ENCODE measurements around the gene GIMAP8. TPM values are rescaled to one million over a fixed set of nuclear protein-coding genes. Genes with fewer than 3 reads are reported as not detected.

Gene GIMAP8
- total RNA-seq = 2.8 TPM

DNA sequence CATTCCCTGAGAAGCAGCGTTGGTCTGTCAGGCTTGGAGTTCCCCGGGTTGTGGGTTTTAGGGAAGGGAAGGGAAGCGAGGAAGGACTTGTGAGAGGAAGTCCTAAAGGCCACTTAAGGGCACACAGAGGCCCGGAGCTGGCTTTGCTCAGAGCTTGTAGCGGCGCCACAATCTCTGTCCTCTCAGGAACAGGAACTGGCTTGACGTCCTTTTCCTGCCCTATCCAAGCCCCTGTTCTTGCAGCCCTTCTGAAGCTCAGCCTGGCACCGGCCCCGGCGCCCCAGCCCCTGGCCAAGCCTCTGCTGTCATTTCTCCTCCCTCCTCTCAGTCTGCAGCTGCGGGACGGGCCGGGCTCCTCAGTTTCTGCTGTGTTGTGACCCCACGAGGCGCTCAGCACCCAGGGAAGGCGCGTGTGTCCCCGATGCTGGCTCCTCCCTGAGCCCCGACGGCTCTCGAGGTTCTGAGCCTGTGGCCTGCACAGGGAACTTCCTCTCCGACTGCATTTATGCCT lies at the start of gene GIMAP8:
TSS of gene GIMAP8 (plus strand) at position 140 of the 511 bp plus-strand sequence. CDS start 16,069 bp downstream, outside the sequence.
- no peak for DNase-seq

DNA sequence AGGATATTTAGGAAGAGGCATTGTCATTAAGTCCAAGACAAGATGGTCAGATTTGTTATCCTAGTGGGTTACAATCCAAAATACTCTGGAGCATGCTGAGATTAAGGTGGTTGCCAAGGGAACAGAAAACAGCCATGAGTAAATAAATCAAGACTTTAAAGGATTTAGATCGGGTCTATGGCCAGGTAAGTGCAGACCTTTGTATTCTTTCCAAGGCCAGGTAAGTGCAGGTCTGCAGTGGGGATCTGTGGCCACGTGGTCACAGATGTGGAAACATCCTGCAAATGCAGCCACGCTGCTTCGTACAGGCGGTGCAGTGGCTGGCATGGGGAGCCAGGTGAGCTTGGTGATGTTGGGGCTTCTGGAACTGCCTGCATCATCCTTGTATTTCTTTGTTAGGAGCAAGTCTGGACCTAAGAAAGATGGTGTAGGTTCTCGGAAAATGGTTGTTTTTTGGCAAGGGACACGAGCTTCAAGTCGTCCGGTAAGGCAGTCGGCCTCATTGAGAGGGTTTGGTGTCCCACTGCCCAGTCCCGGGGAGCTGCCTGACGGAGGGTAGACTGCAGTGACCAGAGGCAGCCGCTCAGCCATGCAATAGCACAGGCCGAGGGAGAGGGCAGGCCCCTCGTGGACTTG lies 49.5 kb upstream of the GIMAP8 start:
- DNase-seq = no peak

DNA sequence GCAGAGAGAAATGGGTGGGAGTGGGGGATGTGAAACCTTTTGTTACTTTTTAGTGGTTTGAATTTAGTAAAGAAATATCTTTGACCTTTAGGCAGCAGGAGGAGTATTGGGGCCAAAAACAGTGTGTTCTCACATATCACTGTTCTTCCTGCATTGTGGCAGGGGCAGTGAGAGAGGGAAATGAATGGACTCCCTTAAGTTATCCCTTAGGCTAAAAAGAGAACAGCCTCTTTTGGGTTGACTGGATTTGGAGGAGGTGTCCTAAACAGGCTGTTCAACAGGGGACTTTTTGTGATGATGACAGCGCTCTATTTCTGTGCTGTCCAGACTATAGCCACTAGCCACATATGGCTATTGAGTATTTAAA lies 49.0 kb upstream of the GIMAP8 start:
- no peak for DNase-seq

DNA sequence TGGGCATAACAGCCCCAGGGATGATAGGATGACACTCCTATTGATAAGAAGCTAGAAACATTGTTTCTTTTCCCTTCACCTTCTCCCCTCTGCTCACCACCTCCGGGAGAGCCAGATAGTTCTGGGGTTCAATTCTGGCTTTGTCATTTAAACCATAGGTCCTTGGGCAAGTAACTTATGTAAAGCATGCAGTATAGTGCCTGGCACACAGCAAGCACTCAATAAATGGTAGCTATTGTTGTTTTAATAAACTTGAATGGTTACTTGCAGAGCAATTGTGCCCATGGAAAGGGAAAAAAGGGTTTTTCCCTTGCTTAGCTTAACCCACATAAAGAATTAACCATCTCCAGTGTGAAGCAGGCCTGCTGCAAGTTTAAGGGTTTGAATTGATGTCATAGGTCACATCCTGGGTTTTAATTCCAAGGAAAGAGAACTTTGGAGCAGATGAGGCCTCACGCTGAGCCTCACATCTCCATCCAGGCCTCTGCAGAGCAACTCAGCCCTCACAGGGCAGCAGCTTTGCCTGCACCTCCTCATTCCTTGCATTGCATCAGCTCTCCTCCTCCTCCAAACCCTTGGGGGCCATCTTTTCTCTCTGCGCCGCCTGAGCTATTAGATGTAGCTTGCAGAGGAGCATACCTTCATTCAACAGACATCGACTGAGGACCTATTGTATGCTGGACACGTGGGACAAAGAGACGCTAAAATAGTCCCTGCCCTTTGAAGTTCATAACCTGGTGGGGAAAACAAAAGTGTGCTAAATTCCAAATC lies 48.4 kb upstream of the GIMAP8 start:
- DNase-seq = no peak

DNA sequence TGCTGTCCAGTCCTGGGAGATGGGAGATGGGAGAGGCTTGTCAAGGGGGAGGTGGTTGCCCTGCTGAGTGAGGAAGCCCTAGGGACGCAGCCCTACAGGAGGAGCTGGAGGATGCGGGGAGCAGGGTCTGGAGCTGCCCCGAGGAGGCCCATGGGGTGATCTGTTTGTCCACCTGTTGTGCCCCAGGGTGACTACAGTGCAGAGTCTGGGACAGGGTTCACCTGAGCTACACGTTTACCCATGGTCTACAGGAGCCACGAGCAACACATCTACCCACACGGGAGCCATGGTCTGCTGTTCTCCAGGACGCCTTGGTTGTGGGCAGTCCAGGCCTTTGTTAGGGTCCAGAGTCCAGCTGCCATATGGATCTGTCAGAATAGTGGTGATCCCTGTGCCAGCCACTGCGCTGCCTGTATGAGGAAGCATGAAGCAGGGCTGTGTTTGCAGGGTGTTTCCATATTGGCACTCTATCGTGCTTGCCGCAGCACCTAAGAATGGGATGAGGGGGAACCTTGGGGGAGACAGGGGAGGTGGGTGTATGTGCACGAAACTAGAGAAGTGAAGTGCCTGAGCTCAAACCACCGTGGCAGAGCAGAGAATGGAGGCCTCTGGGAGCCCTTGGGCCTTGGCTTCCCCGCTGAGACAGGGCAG lies 47.6 kb upstream of the GIMAP8 start:
- DNase-seq = no peak

DNA sequence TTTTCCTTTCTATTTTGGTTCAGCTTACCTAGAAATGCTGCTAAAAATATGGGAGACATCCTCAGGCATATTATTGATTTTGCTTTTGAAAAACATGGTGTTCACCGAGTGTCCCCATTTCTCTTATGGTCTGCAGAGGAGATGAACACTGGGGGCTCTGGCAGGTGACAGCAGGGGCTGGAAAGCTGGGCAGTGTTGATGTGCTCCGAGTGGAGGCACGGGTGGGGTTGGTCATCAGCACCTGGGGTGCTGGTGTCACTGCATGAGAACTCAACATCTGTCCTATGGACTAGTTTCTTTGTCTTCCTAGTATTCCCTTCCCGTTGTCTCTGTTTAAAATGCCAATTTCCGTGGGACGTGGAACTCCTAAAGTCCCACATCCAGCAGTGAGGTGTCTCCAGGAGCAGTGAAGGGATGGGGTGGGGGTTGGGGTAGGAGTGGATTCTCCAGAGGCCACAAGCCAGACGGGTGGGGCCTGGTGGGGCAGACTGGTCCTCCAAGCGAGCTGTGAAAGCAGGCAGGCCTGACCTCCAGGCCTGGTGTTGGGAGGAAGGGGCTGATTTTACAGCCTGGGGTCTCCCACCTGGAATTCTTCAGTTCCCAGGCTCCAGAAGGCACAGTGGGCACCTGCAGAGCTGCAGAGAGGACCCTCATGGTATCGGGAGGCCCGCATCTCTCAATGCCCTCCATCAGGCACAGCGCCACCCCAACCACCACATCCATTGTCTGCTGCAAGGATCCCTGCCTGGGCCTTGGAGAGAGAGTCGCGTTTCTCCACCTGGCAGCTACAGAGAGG lies 46.9 kb upstream of the GIMAP8 start:
- DNase-seq = no peak

DNA sequence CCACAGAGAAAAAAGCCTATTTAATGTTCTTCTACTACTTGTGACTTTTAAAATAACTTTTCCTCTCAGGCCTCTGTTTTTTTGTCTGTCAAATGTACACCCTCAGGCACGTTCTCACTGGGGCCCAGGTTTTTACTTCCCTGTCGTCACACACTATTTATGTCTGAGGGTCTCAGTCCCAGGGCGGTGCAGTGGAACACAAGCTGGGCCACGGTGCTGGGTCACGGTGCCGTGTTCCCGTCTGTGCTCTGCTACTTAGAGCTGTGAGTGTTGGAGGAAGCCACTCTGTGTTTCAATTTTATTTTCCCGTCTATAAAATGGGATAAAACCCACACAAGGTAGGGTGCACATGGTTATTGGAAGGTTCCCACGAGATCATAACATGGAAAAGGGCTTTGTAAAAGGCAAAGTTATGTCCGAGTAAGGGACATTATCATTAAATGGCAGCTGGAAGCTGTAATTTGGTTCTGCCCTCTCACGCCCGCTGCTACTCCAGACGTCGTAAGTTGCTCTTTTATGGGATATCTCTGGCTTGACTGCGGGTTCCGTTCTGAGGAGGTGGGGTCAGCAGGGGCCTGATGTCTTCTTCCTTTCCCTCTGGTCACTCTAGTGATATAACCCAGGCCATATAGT lies 46.1 kb upstream of the GIMAP8 start:
- DNase-seq = no peak

DNA sequence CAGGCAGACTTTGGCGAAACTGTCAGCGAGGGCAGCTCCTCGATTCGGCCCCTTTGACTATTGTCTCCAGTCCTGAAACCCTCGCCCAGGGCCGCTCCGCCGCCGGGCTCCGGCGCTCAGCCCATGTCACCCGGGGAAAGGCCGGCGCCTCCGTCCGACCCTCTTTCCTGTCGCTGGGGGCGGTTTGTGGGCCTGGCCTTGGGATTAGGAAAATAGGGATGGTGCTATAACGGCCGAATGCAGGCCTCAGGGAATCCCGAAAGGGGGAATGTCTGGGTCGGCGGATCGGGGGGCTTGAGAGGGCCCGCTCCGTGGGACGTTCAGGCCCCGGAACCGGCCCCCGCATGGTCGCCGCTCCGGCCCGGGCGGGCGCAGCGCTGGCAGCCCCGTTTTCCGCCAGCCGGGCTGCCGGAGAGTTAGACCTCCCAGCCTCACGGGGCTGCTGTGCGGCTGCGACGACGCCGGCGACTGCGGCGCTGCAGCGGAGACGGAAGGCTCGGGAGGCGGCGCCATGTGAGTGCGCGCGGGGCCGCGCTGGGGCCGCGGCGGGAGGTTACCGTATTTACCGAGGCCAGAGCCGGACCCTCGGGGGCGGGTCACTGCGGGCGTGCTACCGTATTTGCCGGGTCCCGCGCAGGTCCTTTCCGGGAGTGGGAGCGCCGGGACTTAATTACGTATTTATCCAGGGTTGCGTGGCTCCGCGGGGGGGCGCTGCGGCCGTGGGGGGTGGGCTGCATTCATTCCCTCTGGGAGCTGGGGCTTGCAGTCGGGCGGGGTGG lies 45.4 kb upstream of the GIMAP8 start:
- peak; percentile 84 for DNase-seq

DNA sequence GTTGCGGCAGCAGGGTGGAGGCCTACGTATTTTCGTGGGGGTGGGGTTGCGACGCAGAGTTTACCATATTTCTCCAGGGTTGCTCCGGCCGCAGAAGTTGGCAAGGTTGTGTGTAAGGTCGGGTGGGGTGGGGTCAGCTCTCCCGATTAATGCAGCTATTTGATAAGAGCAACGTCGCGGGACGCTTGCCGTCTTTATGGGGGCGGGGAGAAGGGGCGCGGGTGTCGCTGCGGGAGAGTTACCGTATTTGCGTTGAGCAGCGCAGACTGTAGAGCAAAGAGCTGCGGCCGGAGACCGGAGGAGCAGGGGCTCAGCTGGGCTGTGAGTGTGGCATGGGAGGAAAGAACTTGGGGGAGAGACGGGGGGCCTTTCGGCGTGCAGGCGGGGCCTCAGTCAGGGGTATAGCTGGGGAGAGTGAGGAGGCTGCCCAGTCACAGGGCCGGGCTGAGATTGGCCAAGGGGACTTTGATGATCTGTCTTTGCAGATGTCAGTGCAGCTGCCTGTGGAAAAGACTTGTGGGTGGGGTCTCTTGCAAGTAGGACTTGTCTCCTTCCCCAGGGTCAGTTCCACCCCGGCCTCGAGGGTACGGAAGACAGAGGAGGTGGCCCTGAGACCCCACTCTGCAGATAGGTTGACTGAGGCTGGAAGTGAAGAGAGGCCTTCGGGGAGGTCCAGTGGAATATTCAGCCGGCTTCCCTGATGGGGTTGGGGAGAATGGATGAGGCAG lies 44.7 kb upstream of the GIMAP8 start:
- DNase-seq = peak; percentile 71

DNA sequence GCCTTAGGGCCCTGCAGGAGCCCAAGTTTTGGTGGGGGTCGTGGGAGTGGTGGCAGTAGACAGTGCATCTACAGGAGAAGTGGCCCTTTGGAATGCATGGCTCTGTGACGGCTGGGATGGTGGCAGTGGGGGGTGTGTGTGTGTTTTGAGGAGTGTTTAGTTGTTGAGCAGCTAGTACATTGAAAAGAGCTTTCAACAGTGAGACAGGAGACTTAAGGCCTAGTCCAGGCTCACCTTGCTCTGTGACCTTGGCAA lies 44.2 kb upstream of the GIMAP8 start:
- DNase-seq = no peak

DNA sequence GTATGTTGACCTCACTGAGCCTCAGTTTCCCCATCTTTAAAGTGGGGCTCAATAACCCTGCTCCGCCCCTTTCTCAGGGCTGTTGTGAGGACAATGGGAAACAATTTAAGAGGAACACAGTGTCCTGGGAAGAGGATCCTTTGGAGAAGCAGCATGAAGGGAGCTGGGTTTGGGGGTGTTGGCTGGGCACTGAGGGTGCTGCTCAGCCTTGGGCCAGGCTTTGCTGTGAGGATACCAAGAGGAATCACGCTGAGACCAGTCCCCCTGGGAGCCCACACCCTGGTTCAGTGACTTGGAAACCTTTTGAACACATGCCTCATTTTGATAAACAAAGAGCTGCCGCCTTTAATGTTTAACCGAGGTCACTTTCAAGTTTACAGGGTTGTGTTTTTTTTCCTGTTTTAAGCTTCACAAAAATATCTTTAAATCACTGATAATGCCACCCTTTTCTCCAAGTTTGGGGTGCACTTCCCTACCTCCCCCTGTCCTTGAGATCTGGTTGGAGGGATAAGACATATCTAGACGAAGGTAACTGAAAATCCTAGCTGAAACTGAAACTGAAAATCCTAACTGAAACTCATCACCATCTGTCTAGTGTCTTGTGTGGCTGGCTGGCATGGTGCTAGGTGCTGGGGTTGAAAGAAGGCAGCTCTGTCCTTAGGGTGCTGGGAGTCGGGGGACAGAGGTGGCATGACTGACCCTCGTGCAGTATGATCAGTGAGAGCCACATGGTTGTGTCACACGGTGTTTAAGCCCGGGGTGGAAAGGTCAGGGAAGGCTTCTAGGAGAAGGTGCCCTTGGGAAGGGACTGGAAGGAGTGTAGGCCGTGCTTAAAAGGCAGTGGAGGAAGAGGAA lies 43.6 kb upstream of the GIMAP8 start:
- DNase-seq = no peak

DNA sequence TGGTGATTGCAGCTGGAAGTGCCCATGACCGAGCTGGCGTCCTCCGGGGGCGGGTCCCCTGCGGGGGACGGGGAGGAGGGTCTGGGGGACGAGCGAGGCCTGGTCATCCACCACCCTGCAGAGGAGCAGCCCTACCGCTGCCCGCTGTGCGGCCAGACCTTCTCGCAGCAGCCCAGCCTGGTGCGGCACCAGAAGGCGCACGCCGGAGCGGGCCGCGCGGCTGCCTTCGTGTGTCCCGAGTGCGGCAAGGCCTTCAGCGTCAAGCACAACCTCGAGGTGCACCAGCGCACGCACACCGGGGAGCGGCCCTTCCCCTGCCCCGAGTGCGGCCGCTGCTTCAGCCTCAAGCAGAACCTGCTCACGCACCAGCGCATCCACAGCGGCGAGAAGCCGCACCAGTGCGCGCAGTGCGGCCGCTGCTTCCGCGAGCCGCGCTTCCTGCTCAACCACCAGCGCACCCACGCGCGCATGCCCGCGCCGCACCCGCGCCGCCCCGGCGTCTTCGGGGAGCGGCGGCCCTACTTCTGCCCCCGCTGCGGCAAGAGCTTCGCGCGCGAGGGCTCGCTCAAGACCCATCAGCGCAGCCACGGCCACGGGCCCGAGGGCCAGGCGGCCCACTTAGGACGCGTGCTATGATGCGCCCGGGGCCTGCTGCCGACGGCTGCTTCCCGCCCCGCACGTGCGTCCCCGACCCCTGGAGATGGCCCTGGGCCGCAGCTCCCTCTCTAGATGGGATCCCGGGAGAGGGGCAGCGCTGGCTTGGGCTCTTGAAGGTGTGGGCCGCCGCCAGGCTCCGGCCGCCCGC lies 42.6 kb upstream of the GIMAP8 start:
- DNase-seq = no peak

DNA sequence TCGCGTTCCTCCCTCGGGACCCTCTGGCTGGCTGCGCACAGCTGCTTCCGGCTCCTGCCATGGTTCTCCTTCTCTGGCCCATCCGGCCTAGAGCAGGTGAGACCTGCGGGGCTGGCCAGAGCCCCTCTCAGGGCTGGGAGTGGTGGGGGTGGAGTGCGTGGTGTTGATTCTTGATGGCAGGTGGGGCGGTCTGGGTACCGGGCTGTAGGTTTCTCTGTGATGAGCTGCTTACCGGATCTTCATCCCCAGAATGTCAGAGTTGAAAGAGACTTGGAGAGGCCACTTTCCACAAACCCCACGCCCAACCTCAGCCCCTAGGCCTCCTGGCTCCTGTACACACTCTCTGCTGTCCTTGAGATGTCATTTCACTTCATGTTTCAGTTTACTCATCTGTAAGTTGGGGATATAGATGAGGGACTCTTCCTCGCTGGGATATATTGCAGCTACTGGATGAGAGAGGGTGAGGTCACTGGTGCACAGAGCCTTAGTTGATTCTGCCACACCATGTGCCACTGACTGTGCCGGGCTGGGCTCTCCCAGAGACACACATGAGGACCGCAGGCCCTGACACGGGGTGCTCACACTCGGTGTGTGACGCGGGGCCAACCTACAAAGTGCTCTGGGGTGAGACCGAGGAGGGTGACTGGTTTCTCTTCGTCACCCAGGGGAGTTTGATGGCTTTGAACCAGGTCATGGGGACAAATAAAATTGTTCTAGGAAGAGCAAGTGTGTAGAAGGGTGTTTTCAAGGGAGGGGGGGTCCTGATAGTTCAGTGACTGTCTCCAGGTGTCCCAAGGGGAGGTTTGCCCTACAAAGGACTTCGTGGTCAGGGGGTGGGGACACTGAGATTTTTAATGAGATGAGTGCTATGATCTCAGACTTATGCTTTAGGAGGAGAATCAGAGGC lies 41.8 kb upstream of the GIMAP8 start:
- DNase-seq = no peak

DNA sequence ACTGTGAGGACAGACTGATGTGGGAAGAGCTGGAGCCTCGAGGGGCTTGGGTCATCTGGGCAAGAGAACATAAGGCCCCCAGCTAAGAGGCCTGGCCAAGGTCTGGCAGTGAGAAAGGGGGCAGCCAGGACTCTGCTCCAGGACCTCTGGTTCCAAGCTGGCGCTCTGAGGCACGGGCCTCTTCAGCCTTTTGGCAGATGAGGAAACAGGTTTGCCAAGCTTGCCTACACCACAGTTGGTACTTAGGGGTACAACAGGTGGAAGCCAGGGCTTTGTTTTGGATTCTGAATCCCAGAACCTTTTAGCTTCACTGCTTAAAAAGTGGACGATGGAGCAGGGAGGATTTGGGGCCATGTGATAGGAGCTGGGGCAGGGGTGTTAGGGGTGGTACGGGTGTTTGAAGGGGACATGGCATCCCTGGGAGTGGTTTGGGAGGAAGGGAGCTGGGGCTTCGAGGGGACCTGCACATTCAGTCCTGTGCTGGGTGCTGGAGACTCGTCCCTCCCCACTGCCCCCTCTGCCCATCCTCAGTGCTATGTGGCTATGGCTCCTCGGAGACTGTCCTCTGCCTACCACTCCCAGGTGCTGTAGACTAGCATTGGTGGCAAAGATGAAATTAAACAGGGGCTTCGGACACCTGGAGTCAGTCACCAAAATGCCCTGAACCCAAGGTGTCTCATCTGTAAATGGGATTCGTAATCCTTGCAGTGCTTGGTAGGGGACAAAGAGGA lies 41.0 kb upstream of the GIMAP8 start:
- DNase-seq = no peak

DNA sequence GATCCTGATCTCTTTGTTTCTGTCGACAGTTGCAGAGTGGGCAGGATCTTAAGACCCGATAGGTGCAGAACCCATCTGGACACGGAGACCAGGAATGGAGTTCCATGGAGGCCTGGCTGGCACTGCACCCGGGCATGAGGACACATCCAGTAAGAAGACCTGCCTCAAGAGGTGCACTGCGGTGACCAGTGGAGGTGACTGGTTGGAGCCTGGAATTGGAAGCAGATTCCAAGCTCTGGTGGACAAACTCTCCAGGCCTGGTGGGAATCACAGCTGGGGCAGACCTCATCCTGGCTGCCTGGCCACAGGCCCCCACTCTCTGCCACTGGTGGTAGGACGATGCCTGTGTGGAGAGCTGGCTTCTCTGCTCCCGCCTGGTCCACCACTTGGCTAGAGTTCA lies 40.3 kb upstream of the GIMAP8 start:
- no peak for DNase-seq

DNA sequence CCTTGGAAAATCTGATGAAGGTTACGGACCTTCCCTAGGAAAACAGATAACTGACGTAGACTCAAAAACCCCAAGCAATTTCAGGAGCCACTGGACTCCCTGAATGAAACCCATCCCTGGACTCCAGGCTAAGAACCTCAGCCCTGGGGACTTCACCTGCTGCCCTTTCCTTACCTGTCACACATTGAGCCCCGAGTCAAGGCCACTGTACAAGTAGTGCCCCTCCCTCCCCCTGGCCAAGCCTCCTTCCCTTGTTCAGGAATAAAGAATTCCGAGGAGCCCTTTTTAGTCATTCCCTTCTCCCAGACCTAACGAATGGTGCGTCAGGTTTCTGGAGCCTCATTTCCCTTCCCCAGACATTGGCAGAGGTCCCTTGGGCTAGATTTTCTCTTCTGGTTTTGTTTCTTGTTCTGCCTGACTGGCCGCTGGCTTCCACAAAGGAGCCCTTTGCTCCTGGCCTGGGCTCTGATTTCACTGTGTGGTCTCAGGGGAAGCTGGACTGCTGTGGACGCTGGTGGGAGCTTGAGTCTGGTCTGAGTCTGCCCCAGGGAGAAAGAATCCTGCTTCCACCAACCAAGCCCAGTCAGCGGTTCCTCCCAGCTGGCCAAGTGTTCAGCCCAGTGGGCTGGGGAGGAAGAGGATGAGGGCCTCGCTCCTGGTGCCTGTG lies 39.6 kb upstream of the GIMAP8 start:
- no peak for DNase-seq

DNA sequence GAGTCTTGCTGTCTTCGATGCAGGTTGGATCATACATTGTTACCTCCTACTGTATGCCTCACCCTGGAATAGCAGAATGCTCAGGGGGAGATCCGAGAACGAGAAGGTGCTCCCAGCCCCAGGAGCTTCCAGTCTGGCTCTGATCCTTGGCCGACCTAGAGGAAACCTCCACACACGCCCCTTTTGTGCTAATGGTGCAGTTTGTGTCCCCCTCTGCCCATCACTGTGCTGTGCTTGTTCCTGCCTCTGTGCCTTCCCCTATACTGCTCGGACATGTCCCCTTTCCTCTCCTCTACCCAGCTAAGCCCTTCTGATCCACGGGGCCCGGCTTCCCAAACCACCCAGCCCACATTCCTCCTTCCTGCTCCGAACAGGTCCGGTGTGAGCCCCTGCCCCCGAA lies 38.8 kb upstream of the GIMAP8 start:
- DNase-seq = no peak
